SU-DHL-6 (cell line): ENCODE results near the gene GFI1B.
A peak's percentile ranks its signal among the peaks of the same experiment; 100 is the strongest.

Experiments used
- H2AFZ ChIP-seq: fragments of 200-600 bp; sonication (generic); 2 replicates; pipeline ENCODE4 v1.6.1; 2014; ENCODE audit warnings: low read depth, mild to moderate bottlenecking, moderate library complexity, mixed read lengths, antibody characterized with exemption, low read length; ENCODE audit not compliant: severe bottlenecking
- H3F3A ChIP-seq: fragments of 200-600 bp; shearing (Covaris generic); 2 replicates; pipeline ENCODE4 v1.6.0; 2016; ENCODE audit warnings: antibody characterized with exemption, mild to moderate bottlenecking; ENCODE audit not compliant: insufficient read depth
- H3K27ac ChIP-seq: fragments of 200-600 bp; sonication (generic); 2 replicates; pipeline ENCODE4 v1.5.1; 2016; ENCODE audit warnings: low read depth, mild to moderate bottlenecking, low read length, moderate library complexity, mixed read lengths
- H3K27me3 ChIP-seq: fragments of 200-600 bp; sonication (generic), shearing (Covaris generic); 2 replicates; pipeline ENCODE4 v1.6.0; 2014; ENCODE audit warnings: mild to moderate bottlenecking, low read length
- H3K36me3 ChIP-seq: fragments of 200-600 bp; sonication (generic); 2 replicates; pipeline ENCODE4 v1.6.1; 2014; ENCODE audit warnings: mild to moderate bottlenecking, low read length, mixed read lengths
- H3K4me2 ChIP-seq: fragments of 300-600, 200-600 bp; shearing (Covaris generic), sonication (generic); 2 replicates; pipeline ENCODE4 v1.6.0; 2014; ENCODE audit warnings: low read length, low read depth, mild to moderate bottlenecking; ENCODE audit not compliant: poor library complexity, severe bottlenecking
- H3K4me3 ChIP-seq: fragments of 200-600 bp; sonication (generic); 2 replicates; pipeline ENCODE4 v1.5.1; 2014; ENCODE audit warnings: antibody characterized with exemption, low read length, mild to moderate bottlenecking, mixed read lengths; ENCODE audit not compliant: insufficient read depth, poor library complexity, severe bottlenecking
- H3K79me2 ChIP-seq: fragments of 200-600 bp; sonication (generic); 2 replicates; pipeline ENCODE4 v1.6.1; 2014; ENCODE audit warnings: mild to moderate bottlenecking, low read length, moderate library complexity; ENCODE audit not compliant: insufficient read depth
- H3K9ac ChIP-seq: fragments of 200-600 bp; sonication (generic); 2 replicates; pipeline ENCODE4 v1.7.0; 2014; ENCODE audit warnings: mild to moderate bottlenecking, low read length
- H3K9me2 ChIP-seq: fragments of 200-600 bp; sonication (generic); replicated peaks from 2 replicates; pipeline ENCODE4 v1.6.1; 2014; ENCODE audit warnings: low read length; ENCODE audit not compliant: insufficient read depth
- H3K9me3 ChIP-seq: fragments of 200-600 bp; sonication (generic); 2 replicates; pipeline ENCODE4 v1.6.1; 2014; ENCODE audit warnings: low read length, mixed read lengths; ENCODE audit not compliant: insufficient read depth
- H4K20me1 ChIP-seq: fragments of 200-600 bp; sonication (generic); 2 replicates; pipeline ENCODE4 v1.6.1; 2014; ENCODE audit warnings: low read depth, mild to moderate bottlenecking, antibody characterized with exemption, low read length, moderate library complexity, mixed read lengths
- CTCF ChIP-seq: fragments of 200-600 bp; sonication (generic); IDR thresholded peaks from one replicate; pipeline ENCODE4 v1.5.1; 2017; ENCODE audit warnings: antibody characterized with exemption, mild to moderate bottlenecking, low read length, moderate library complexity; ENCODE audit not compliant: insufficient read depth, poor library complexity, severe bottlenecking
- EZH2phosphoT487 ChIP-seq: fragments of 200-600 bp; sonication (generic), shearing (Covaris generic); conservative IDR thresholded peaks from 2 replicates; pipeline ENCODE4 v1.6.1; 2018; ENCODE audit warnings: mild to moderate bottlenecking, antibody characterized with exemption, low read length, moderate library complexity, mixed read lengths

The GFI1B gene

GRCh38 chr9:132937463-132937901 is 41.0 kb upstream of the GFI1B start:
- Histone ChIP-seq H3K27me3 (no peaks in the 10 kb centered on the region), H3K9me3 (no peaks in the 10 kb centered on the region), H2AFZ (no peak overlapping the region), H3K9ac (no peak overlapping the region), H4K20me1 (no peaks in the 10 kb centered on the region), H3K4me2 (no peak overlapping the region), H3F3A (no peaks in the 10 kb centered on the region; the same call in 1 of the 2 replicates), H3K9me2 (no peaks in the 10 kb centered on the region), H3K79me2 (peaks cover 19% of the 10 kb centered on the region), H3K27ac (no peak overlapping the region), H3K36me3 (no peaks in the 10 kb centered on the region), H3K4me3 (no peak overlapping the region)
- TF ChIP-seq CTCF (no peak), EZH2phosphoT487 (no peak)

GRCh38 chr9:132939169-132939568 is 39.3 kb upstream of the GFI1B start:
- no peak overlapping the region for H3K9ac ChIP-seq
- H3K9me2 ChIP-seq, result no peaks in the 10 kb centered on the region
- H3K4me3 ChIP-seq, result no peak overlapping the region
- H3K27me3 ChIP-seq, result no peaks in the 10 kb centered on the region
- no peaks in the 10 kb centered on the region for H4K20me1 ChIP-seq
- H2AFZ ChIP-seq, result no peak overlapping the region
- H3K9me3 ChIP-seq, result no peaks in the 10 kb centered on the region
- peaks cover 19% of the 10 kb centered on the region for H3K79me2 ChIP-seq
- peaks cover 6% of the 10 kb centered on the region; the same call in 1 of the 2 replicates for H3F3A ChIP-seq
- TF ChIP-seq CTCF, result no peak
- no peak overlapping the region for H3K4me2 ChIP-seq
- H3K27ac ChIP-seq, result no peak overlapping the region
- no peaks in the 10 kb centered on the region for H3K36me3 ChIP-seq

GRCh38 chr9:132942541-132943182 is 35.8 kb upstream of the GFI1B start:
- H3K79me2 ChIP-seq, result peaks cover 19% of the 10 kb centered on the region

More at GRCh38 chr9:132942541-132943182, 35.8 kb upstream of the GFI1B start:
- no peak overlapping the region for H3K27ac ChIP-seq
- peaks cover 6% of the 10 kb centered on the region; the same call in 1 of the 2 replicates for H3F3A ChIP-seq
- TF ChIP-seq EZH2phosphoT487 (no peak), CTCF (no peak)
- H3K27me3 ChIP-seq, result no peaks in the 10 kb centered on the region
- peak overlapping the region; percentile 6 for H3K4me3 ChIP-seq
- no peak overlapping the region for H3K9ac ChIP-seq
- H2AFZ ChIP-seq, result no peak overlapping the region
- H3K9me3 ChIP-seq, result no peaks in the 10 kb centered on the region
- H3K9me2 ChIP-seq, result no peaks in the 10 kb centered on the region
- H3K36me3 ChIP-seq, result no peaks in the 10 kb centered on the region
- H3K4me2 ChIP-seq, result peak overlapping the region; percentile 88
- H4K20me1 ChIP-seq, result no peaks in the 10 kb centered on the region
